GM12878 (cell line): ENCODE results near the gene HK3. TPM values are rescaled to one million over a fixed set of nuclear protein-coding genes. Genes with fewer than 3 reads are reported as not detected.

Experiments used
- ATAC-seq: fragments of 200-7000 bp; cut with Tn5 transposase; 3 replicates; pipeline ENCODE4 v1.9.1; 2020; ENCODE audit warnings: mild to moderate bottlenecking, moderate library complexity
- BruUV-seq: library from RNA; stranded (reverse); fragments of 400-500 nt; replicated peaks from 2 replicates; lab custom pipeline; 2021; lab: Mats Ljungman, UMichigan
- CTCF ChIA-PET: fragments of 300-600 bp; sonication (Branson Sonifier 250); formaldehyde crosslinking; extraction: SDS; loops from one replicate; lab custom pipeline; 2021; ENCODE audit warnings: inconsistent platforms; lab: Yijun Ruan, JAX
- POLR2A ChIA-PET: fragments of 350-600 bp; formaldehyde crosslinking; extraction: SDS; loops from one replicate; lab custom pipeline; 2021; ENCODE audit warnings: inconsistent platforms; lab: Charles Lee
- RAD21 ChIA-PET: fragments of 300-600 bp; sonication (Branson Sonifier 250); formaldehyde crosslinking; loops from one replicate; lab custom pipeline; 2023; ENCODE audit warnings: antibody characterized with exemption; ENCODE audit not compliant: unreplicated experiment; lab: Charles Lee
- SMC1A ChIA-PET: fragments of 300-600 bp; sonication (Branson Sonifier 250); formaldehyde crosslinking; loops from one replicate; lab custom pipeline; 2023; ENCODE audit not compliant: unreplicated experiment, uncharacterized antibody; lab: Charles Lee
- DNase-seq: peaks from one replicate; pipeline ENCODE4 v3.0.0-alpha.2; 2011; ENCODE audit warnings: low read depth, low spot score
- FAIRE-seq: peaks from 3 replicates; lab custom pipeline; 2011; peaks lifted over from hg19 to GRCh38; lab: Jason Lieb, UNC
- H2AFZ ChIP-seq: 2 replicates; pipeline ENCODE4 v1.6.0; 2011; ENCODE audit warnings: low read depth, low read length, control low read depth; ENCODE audit not compliant: control insufficient read depth
- H3K27ac ChIP-seq: 2 replicates; pipeline ENCODE4 v1.5.1; 2011; ENCODE audit warnings: control low read depth; ENCODE audit not compliant: control insufficient read depth, insufficient read depth
- H3K27me3 ChIP-seq, 2 experiments: replicated peaks in 1 of 2; 2 replicates each; pipeline versions ENCODE4 v1.6.0 to v1.6.1; 2011; ENCODE audit warnings: low read length in 1 of 2; ENCODE audit not compliant: control insufficient read depth in 2 of 2, insufficient read depth in 2 of 2
- H3K36me3 ChIP-seq, 2 experiments: 2 replicates each; pipeline ENCODE4 v1.5.1; 2011; ENCODE audit warnings: low read length in 1 of 2; ENCODE audit not compliant: control insufficient read depth in 2 of 2, insufficient read depth in 2 of 2
- H3K4me1 ChIP-seq: 2 replicates; pipeline ENCODE4 v1.6.1; 2011; ENCODE audit warnings: mild to moderate bottlenecking, low read length, moderate library complexity, mixed read lengths; ENCODE audit not compliant: control insufficient read depth, insufficient read depth
- H3K4me2 ChIP-seq: 2 replicates; pipeline ENCODE4 v1.6.0; 2011; ENCODE audit warnings: control low read depth; ENCODE audit not compliant: control insufficient read depth, insufficient read depth
- H3K4me3 ChIP-seq: fragments of 200-600 bp; sonication (generic); 2 replicates; pipeline ENCODE4 v1.5.1; 2016
- H3K79me2 ChIP-seq: 2 replicates; pipeline ENCODE4 v1.6.0; 2011; ENCODE audit warnings: low read length; ENCODE audit not compliant: control insufficient read depth, insufficient read depth
- H3K9ac ChIP-seq: 2 replicates; pipeline ENCODE4 v1.8.0; 2011; ENCODE audit warnings: low read length, control low read depth, mixed read lengths; ENCODE audit not compliant: control insufficient read depth, insufficient read depth
- H3K9me3 ChIP-seq: replicated peaks from 3 replicates; pipeline ENCODE4 v1.5.1; 2011; ENCODE audit warnings: mild to moderate bottlenecking, low read length; ENCODE audit not compliant: control insufficient read depth, insufficient read depth
- H4K20me1 ChIP-seq: 2 replicates; pipeline ENCODE4 v1.6.0; 2011; ENCODE audit not compliant: control insufficient read depth, insufficient read depth
- BMI1 ChIP-seq: fragments of 450-650 bp; IDR thresholded peaks from 2 replicates; pipeline ENCODE4 v1.6.1; 2016; ENCODE audit warnings: mild to moderate bottlenecking, moderate library complexity, borderline replicate concordance
- ESRRA ChIP-seq: IDR thresholded peaks from 2 replicates; pipeline ENCODE4 v1.6.1; 2012; ENCODE audit warnings: mild to moderate bottlenecking, low read length, improper control_type of control experiment
- HDAC6 ChIP-seq: fragments of 200-600 bp; sonication (generic); IDR thresholded peaks from one replicate; pipeline ENCODE4 v1.8.0; 2017; ENCODE audit warnings: antibody characterized with exemption; ENCODE audit not compliant: unreplicated experiment
- KAT2A ChIP-seq: conservative IDR thresholded peaks from 2 replicates; pipeline ENCODE4 v1.6.1; 2011; ENCODE audit warnings: low read depth, low read length; ENCODE audit not compliant: control insufficient read depth
- MTA3 ChIP-seq: IDR thresholded peaks from 2 replicates; pipeline ENCODE4 v1.6.1; 2012; ENCODE audit warnings: low read length, inconsistent platforms, borderline replicate concordance
- MXI1 ChIP-seq: fragments of 150-350 bp; IDR thresholded peaks from 2 replicates; pipeline ENCODE4 v1.6.1; 2011; ENCODE audit warnings: low read depth, mild to moderate bottlenecking, inconsistent platforms, low read length, improper control_type of control experiment
- NBN ChIP-seq: fragments of 450-650 bp; IDR thresholded peaks from 2 replicates; pipeline ENCODE4 v1.6.1; 2016
- NFYA ChIP-seq: IDR thresholded peaks from 2 replicates; pipeline ENCODE4 v1.6.1; 2011; ENCODE audit warnings: low read depth, mild to moderate bottlenecking, low read length, improper control_type of control experiment, borderline replicate concordance
- PAX8 ChIP-seq: fragments of 450-650 bp; IDR thresholded peaks from 2 replicates; pipeline ENCODE4 v1.6.1; 2017; ENCODE audit warnings: mild to moderate bottlenecking, moderate library complexity
- SRF ChIP-seq, 2 experiments: IDR thresholded peaks; 2 replicates each; pipeline ENCODE4 v1.6.1; 2011; ENCODE audit warnings: low read depth in 2 of 2, low read length in 2 of 2, mild to moderate bottlenecking in 1 of 2, moderate library complexity in 1 of 2
- TAF1 ChIP-seq: IDR thresholded peaks from 2 replicates; pipeline ENCODE4 v1.6.1; 2011; ENCODE audit warnings: mild to moderate bottlenecking, low read depth, low read length, borderline replicate concordance
- TBL1XR1 ChIP-seq: IDR thresholded peaks from 2 replicates; pipeline ENCODE4 v1.6.1; 2012; ENCODE audit warnings: low read depth, low read length, improper control_type of control experiment
- ZNF207 ChIP-seq: fragments of 450-650 bp; IDR thresholded peaks from 2 replicates; pipeline ENCODE4 v1.6.1; 2014; ENCODE audit warnings: antibody characterized with exemption, mild to moderate bottlenecking, borderline replicate concordance
- WGBS: methylation state at CpG from one replicate; pipeline ENCODE4 v1.1.6; 2016; ENCODE audit warnings: low lambda C conversion rate; ENCODE audit not compliant: insufficient replicate concordance, insufficient coverage; ENCODE audit errors: missing lambda C conversion rate; 5-methylcytosine and 5-hydroxymethylcytosine counted together
- in situ Hi-C: fragments of 300-500 bp; cut with MboI; formaldehyde crosslinking; loops from 9 replicates; pipeline ENCODE4 v1.14.3; 2018; ENCODE audit warnings: mixed read lengths
- intact Hi-C: fragments of 100-400 bp; cut with micrococcal nuclease; formaldehyde crosslinking; loops from one replicate; pipeline ENCODE4 v1.14.2; 2022; ENCODE audit not compliant: unreplicated experiment
- polyA plus RNA-seq, 11 experiments: library from polyadenylated mRNA; depleted of rRNA in 4 of 11; unstranded in 6 of 11; stranded (reverse) in 5 of 11; fragments of >200 nt; fragmentation: Nextera tagmentation in 4 of 11; fragmentation: Illumina TruSeq in 1 of 11; extraction: Ambion mirVana in 4 of 11; extraction: Trizol in 1 of 11; gene quantifications; 1 replicate in 1 of 11; 2 replicates in 10 of 11; pipeline versions ENCODE4 v1.2.1 to v1.2.3, GENCODE V29; 2011 to 2016; ENCODE audit warnings: inconsistent platforms in 2 of 11, missing spikeins in 2 of 11, low read depth in 1 of 11
- total RNA-seq, 4 experiments: library from RNA; depleted of rRNA in 3 of 4; stranded (reverse); fragments of >200 nt in 3 of 4; fragmentation: Illumina TruSeq in 1 of 4; extraction: Trizol in 1 of 4; gene quantifications; 2 replicates each; pipeline versions ENCODE4 v1.2.1 to v1.2.3, GENCODE V29; 2013 to 2021
- TF ChIP-seq, protein P1 (sequence below): IDR thresholded peaks from 2 replicates; pipeline ENCODE4 v1.6.1; 2011; ENCODE audit warnings: borderline replicate concordance, low read depth, mild to moderate bottlenecking, moderate library complexity, mixed read lengths, low read length; ENCODE audit not compliant: insufficient read depth; ENCODE audit errors: extremely low read length
- TF ChIP-seq, protein P2 (sequence below): fragments of 450-650 bp; IDR thresholded peaks from 2 replicates; pipeline ENCODE4 v1.6.1; 2017; ENCODE audit warnings: borderline replicate concordance

The HK3 gene
- total and polyA plus RNA-seq, 10 of the 15 experiments (the other 5 are each of a cell fraction or from before 2014, with no cell fraction given): 0.13 to 1.3 (median 0.26) TPM; not detected in 4

DNA sequence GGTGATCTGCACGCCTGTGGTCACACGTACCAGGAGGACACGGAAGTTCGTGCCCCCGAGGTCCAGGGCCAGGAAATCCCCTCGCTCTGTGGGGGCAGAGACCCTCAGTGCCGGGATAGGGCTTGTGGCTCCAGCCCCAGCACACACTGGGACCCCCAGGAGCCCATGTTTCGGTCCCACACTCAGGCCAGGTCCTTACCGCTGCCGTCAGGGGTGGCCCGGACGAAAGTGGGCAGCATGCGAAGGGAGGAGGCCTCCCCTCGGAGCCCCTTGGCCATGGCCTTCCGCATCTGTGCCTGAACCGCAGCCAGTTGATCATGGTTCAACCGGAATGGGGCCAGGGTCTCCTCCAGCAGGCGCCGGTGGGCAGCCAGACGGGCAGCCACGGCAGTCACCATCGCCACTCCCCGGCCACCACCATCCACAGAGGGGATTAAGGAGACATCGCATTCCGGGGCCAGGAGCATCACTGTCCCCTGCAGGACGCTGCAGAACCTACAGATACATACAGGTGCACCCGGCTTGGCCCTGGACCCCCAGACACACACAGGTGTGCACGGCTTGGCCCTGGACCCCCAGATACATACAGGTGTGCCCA is 11.8 kb downstream of the HK3 start:
- no peak for FAIRE-seq
- intact Hi-C loops: no loop called here
- RAD21 ChIA-PET: no interaction called here

More for the DNA sequence above, 11.8 kb downstream of the HK3 start:
- Histone ChIP-seq H3K9ac (no peak overlapping the region), H3K4me3 (no peak overlapping the region), H3K79me2 (no peaks in the 10 kb centered on the region), H3K4me2 (no peak overlapping the region), H4K20me1 (no peaks in the 10 kb centered on the region), H3K36me3 (no peaks in the 10 kb centered on the region), H3K27me3 (no peaks in the 10 kb centered on the region; a peak in 2 of 4 replicates), H2AFZ (no peak overlapping the region), H3K27ac (no peak overlapping the region), H3K4me1 (no peaks in the 10 kb centered on the region), H3K9me3 (no peaks in the 10 kb centered on the region)
- in situ Hi-C loops: no loop called here
- 44% methylated on average over 27 of the region's 28 CpGs for WGBS
- ChIA-PET POLR2A (no interaction called here), CTCF (interaction anchor here (1.2 kb wide), 1 partner anchor 227 kb away, joined by 3 read pairs; no protein-coding TSS in a partner anchor), SMC1A (no interaction called here)
- DNase-seq: no peak
- BruUV-seq: no TSS peak
- ATAC-seq: no peak
- TF ChIP-seq ZNF207: no peak
- TF ChIP-seq NBN: no peak
- TF ChIP-seq, protein P1, sequence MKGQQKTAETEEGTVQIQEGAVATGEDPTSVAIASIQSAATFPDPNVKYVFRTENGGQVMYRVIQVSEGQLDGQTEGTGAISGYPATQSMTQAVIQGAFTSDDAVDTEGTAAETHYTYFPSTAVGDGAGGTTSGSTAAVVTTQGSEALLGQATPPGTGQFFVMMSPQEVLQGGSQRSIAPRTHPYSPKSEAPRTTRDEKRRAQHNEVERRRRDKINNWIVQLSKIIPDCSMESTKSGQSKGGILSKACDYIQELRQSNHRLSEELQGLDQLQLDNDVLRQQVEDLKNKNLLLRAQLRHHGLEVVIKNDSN: no peak
- no peak for TF ChIP-seq HDAC6
- TF ChIP-seq TAF1: no peak
- TF ChIP-seq PAX8: no peak
- TF ChIP-seq SRF (IDR thresholded peaks at IDR 0.05; ENCODE audit: low read depth in 2 of 2, low read length in 2 of 2): no peak
- TF ChIP-seq, protein P2, sequence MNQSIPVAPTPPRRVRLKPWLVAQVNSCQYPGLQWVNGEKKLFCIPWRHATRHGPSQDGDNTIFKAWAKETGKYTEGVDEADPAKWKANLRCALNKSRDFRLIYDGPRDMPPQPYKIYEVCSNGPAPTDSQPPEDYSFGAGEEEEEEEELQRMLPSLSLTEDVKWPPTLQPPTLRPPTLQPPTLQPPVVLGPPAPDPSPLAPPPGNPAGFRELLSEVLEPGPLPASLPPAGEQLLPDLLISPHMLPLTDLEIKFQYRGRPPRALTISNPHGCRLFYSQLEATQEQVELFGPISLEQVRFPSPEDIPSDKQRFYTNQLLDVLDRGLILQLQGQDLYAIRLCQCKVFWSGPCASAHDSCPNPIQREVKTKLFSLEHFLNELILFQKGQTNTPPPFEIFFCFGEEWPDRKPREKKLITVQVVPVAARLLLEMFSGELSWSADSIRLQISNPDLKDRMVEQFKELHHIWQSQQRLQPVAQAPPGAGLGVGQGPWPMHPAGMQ: no peak
- TF ChIP-seq MXI1: no peak
- TF ChIP-seq TBL1XR1: no peak
- no peak for TF ChIP-seq MTA3
- no peak for TF ChIP-seq NFYA
- no peak for TF ChIP-seq KAT2A
- TF ChIP-seq ESRRA: no peak
- no peak for TF ChIP-seq BMI1
